Lower leg skin (tissue), 3 donors: Measurements from ENCODE around the gene SLC26A9.
"Not testable (repeated sequence)": the region's sequence is repeated elsewhere in the genome, so short reads cannot be mapped to it uniquely, and the experiment has no call there.

Experiments
- POLR2A ChIP-seq, 2 donors: fragments of 450-650 bp; IDR thresholded peaks; one replicate each; pipeline ENCODE4 v1.6.1; 2016 to 2017; ENCODE audit warnings: antibody characterized with exemption in 2 of 2, mild to moderate bottlenecking in 1 of 2, moderate library complexity in 1 of 2
- TF ChIP-seq, protein P1 (sequence below), 3 donors: fragments of 450-650 bp; IDR thresholded peaks; one replicate each; pipeline ENCODE4 v1.5.1; 2016; ENCODE audit warnings: antibody characterized with exemption in 3 of 3, mild to moderate bottlenecking in 3 of 3, moderate library complexity in 2 of 3

DNA sequence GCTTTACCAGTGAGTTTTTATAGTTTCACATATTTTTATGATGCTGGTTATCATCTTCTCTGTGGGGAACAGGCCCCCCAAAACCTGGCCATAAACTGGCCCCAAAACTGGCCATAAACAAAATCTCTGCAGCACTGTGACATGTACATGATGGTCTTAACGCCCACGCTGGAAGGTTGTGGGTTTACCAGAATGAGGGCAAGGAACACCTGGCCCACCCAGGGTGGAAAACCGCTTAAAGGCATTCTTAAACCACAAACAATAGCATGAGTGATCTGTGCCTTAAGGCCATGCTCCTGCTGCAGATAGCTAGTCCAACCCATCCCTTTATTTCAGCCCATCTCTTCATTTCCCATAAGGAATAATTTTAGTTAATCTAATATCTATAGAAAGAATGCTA lies 52.6 kb downstream of the SLC26A9 start:
- TF ChIP-seq, protein P1, sequence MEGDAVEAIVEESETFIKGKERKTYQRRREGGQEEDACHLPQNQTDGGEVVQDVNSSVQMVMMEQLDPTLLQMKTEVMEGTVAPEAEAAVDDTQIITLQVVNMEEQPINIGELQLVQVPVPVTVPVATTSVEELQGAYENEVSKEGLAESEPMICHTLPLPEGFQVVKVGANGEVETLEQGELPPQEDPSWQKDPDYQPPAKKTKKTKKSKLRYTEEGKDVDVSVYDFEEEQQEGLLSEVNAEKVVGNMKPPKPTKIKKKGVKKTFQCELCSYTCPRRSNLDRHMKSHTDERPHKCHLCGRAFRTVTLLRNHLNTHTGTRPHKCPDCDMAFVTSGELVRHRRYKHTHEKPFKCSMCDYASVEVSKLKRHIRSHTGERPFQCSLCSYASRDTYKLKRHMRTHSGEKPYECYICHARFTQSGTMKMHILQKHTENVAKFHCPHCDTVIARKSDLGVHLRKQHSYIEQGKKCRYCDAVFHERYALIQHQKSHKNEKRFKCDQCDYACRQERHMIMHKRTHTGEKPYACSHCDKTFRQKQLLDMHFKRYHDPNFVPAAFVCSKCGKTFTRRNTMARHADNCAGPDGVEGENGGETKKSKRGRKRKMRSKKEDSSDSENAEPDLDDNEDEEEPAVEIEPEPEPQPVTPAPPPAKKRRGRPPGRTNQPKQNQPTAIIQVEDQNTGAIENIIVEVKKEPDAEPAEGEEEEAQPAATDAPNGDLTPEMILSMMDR (IDR thresholded peaks at IDR 0.05) = not testable (repeated sequence)
- TF ChIP-seq POLR2A (IDR thresholded peaks at IDR 0.05) = not testable (repeated sequence)
